A673 (cell line): ENCODE results near the gene CFAP58.

Experiments used
- EZH2 ChIP-seq: fragments of 200-600 bp; sonication (generic); IDR thresholded peaks from 2 replicates; pipeline ENCODE4 v1.6.1; 2017; ENCODE audit warnings: borderline replicate concordance, low read depth, mild to moderate bottlenecking, mixed read lengths, antibody characterized with exemption, low read length; ENCODE audit not compliant: poor library complexity, severe bottlenecking
- TF ChIP-seq, protein P1 (sequence below): fragments of 300-800, 200-600 bp; sonication (generic); conservative IDR thresholded peaks from 2 replicates; pipeline ENCODE4 v1.5.1; 2017; ENCODE audit warnings: low read depth, mild to moderate bottlenecking, antibody characterized with exemption, low read length, moderate library complexity, mixed read lengths

DNA sequence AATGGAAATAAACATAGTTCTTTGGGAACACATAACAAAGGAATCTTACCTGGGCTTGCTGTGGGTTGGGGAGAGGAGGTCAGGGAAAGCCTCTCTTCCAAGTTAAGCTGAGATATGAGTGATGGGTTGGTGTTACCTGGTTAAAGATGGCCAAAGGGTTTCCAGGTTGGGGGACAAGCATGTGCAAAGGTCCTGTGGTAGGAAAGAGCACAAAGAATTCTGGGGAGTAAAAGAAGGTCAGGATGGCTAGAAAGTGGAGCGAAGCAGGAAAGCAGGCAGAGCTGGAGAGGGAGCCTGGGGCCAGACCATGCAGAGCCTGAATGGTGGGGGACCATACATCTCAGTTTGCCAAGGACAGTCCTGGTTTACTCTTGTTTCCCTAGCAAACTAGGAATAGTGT is 133.2 kb downstream of the CFAP58 start:
- TF ChIP-seq, protein P1, sequence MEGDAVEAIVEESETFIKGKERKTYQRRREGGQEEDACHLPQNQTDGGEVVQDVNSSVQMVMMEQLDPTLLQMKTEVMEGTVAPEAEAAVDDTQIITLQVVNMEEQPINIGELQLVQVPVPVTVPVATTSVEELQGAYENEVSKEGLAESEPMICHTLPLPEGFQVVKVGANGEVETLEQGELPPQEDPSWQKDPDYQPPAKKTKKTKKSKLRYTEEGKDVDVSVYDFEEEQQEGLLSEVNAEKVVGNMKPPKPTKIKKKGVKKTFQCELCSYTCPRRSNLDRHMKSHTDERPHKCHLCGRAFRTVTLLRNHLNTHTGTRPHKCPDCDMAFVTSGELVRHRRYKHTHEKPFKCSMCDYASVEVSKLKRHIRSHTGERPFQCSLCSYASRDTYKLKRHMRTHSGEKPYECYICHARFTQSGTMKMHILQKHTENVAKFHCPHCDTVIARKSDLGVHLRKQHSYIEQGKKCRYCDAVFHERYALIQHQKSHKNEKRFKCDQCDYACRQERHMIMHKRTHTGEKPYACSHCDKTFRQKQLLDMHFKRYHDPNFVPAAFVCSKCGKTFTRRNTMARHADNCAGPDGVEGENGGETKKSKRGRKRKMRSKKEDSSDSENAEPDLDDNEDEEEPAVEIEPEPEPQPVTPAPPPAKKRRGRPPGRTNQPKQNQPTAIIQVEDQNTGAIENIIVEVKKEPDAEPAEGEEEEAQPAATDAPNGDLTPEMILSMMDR: no peak
- no peak for TF ChIP-seq EZH2
